Endothelial cell of umbilical vein (primary cell): Measurements from ENCODE around the gene CTSH. TPM values are rescaled to one million over a fixed set of nuclear protein-coding genes. Genes with fewer than 3 reads are reported as not detected.

ENCODE experiments used
- BruUV-seq: library from RNA; stranded (reverse); fragments of 400-500 nt; replicated peaks from 2 replicates; lab custom pipeline; 2021; lab: Mats Ljungman, UMichigan
- CTCF ChIA-PET: fragments of 300-600, 350-600 bp; sonication (Branson Sonifier 250); formaldehyde crosslinking; loops from one replicate; lab custom pipeline; 2021; ENCODE audit warnings: antibody characterized with exemption, inconsistent platforms; lab: Charles Lee
- POLR2A ChIA-PET: fragments of 300-600, 350-600 bp; sonication (Branson Sonifier 250); formaldehyde crosslinking; loops from one replicate; lab custom pipeline; 2021; ENCODE audit warnings: antibody characterized with exemption, inconsistent platforms; lab: Charles Lee
- DNase-seq: peaks from one replicate; pipeline ENCODE4 v3.0.0-alpha.2; 2011; ENCODE audit warnings: low read depth, low spot score
- FAIRE-seq: peaks from 2 replicates; lab custom pipeline; 2011; peaks lifted over from hg19 to GRCh38; lab: Jason Lieb, UNC
- H2AFZ ChIP-seq: 2 replicates; pipeline ENCODE4 v1.6.0; 2012; ENCODE audit warnings: low read depth, low read length, control low read depth, inconsistent platforms
- H3K27ac ChIP-seq: 2 replicates; pipeline ENCODE4 v1.5.1; 2011; ENCODE audit warnings: low read depth, mild to moderate bottlenecking, control low read depth, low read length, moderate library complexity; ENCODE audit not compliant: insufficient read depth
- H3K27me3 ChIP-seq, 2 experiments: 2 replicates each; pipeline versions ENCODE4 v1.6.0 to v1.6.1; 2011; ENCODE audit warnings: low read length in 2 of 2, mixed read lengths in 1 of 2; ENCODE audit not compliant: control insufficient read depth in 2 of 2, insufficient read depth in 2 of 2
- H3K36me3 ChIP-seq, 2 experiments: 2 replicates in 1 of 2; 3 replicates in 1 of 2; pipeline ENCODE4 v1.5.1; 2011; ENCODE audit warnings: low read length in 2 of 2, mild to moderate bottlenecking in 1 of 2, moderate library complexity in 1 of 2; ENCODE audit not compliant: control insufficient read depth in 2 of 2, insufficient read depth in 2 of 2; ENCODE audit errors: extremely low read depth in 1 of 2
- H3K4me1 ChIP-seq: 3 replicates; pipeline ENCODE4 v1.5.1; 2011; ENCODE audit warnings: mild to moderate bottlenecking, low read length; ENCODE audit not compliant: control insufficient read depth, insufficient read depth; ENCODE audit errors: extremely low read depth
- H3K4me2 ChIP-seq: 2 replicates; pipeline ENCODE4 v1.6.1; 2011; ENCODE audit warnings: low read length, control low read depth, mixed read lengths; ENCODE audit not compliant: insufficient read depth
- H3K4me3 ChIP-seq, 3 experiments: fragments of 200-600 bp in 1 of 3; sonication (generic), shearing (Covaris generic) in 1 of 3; replicated peaks in 1 of 3; 2 replicates each; pipeline ENCODE4 v1.5.1; 2011 to 2016; ENCODE audit warnings: control low read depth in 3 of 3, low read length in 3 of 3, mild to moderate bottlenecking in 2 of 3, inconsistent platforms in 1 of 3, low read depth in 1 of 3, moderate library complexity in 1 of 3; ENCODE audit not compliant: insufficient read depth in 1 of 3
- H3K79me2 ChIP-seq: 2 replicates; pipeline ENCODE4 v1.6.0; 2012; ENCODE audit warnings: low read length, inconsistent platforms; ENCODE audit not compliant: control insufficient read depth, insufficient read depth
- H3K9ac ChIP-seq: replicated peaks from 2 replicates; pipeline ENCODE3; 2011; ENCODE audit warnings: low read length, control low read depth; ENCODE audit not compliant: insufficient read depth; ENCODE audit errors: extremely low read depth
- H3K9me1 ChIP-seq: replicated peaks from 3 replicates; pipeline ENCODE4 v1.6.0; 2011; ENCODE audit warnings: mild to moderate bottlenecking, low read length; ENCODE audit not compliant: control insufficient read depth, insufficient read depth; ENCODE audit errors: extremely low read depth
- H3K9me3 ChIP-seq: replicated peaks from 2 replicates; pipeline ENCODE4 v1.5.1; 2012; ENCODE audit warnings: low read length, inconsistent platforms; ENCODE audit not compliant: control insufficient read depth, insufficient read depth
- H4K20me1 ChIP-seq: replicated peaks from 2 replicates; pipeline ENCODE3; 2011; ENCODE audit warnings: mild to moderate bottlenecking, low read length; ENCODE audit not compliant: control insufficient read depth, insufficient read depth; ENCODE audit errors: extremely low read depth
- CTCF ChIP-seq, 2 donors: IDR thresholded peaks; 1 replicate in 1 of 2; 2 replicates in 1 of 2; pipeline ENCODE4 v1.5.1; 2011; ENCODE audit warnings: low read length in 2 of 2, mild to moderate bottlenecking in 2 of 2, moderate library complexity in 2 of 2, control low read depth in 1 of 2, inconsistent platforms in 1 of 2, low read depth in 1 of 2; ENCODE audit not compliant: insufficient read depth in 1 of 2; ENCODE audit errors: extremely low read depth in 1 of 2
- EZH2 ChIP-seq: IDR thresholded peaks from 2 replicates; pipeline ENCODE4 v1.6.1; 2012; ENCODE audit warnings: borderline replicate concordance, low read depth, mild to moderate bottlenecking, moderate library complexity, low read length, inconsistent platforms; ENCODE audit not compliant: severe bottlenecking
- FOS ChIP-seq: IDR thresholded peaks from 2 replicates; pipeline ENCODE4 v1.6.1; 2011; ENCODE audit warnings: mild to moderate bottlenecking, low read length, moderate library complexity, borderline replicate concordance; ENCODE audit not compliant: insufficient read depth
- GATA2 ChIP-seq: IDR thresholded peaks from 2 replicates; pipeline ENCODE4 v1.7.0; 2011; ENCODE audit warnings: low read depth, mild to moderate bottlenecking, moderate library complexity, mixed read lengths, low read length; ENCODE audit not compliant: insufficient read length, insufficient read depth
- JUN ChIP-seq: IDR thresholded peaks from 2 replicates; pipeline ENCODE4 v1.6.1; 2011; ENCODE audit warnings: borderline replicate concordance, low read depth; ENCODE audit not compliant: insufficient read length, insufficient read depth
- MAX ChIP-seq: IDR thresholded peaks from 2 replicates; pipeline ENCODE4 v1.6.1; 2011; ENCODE audit not compliant: insufficient read depth, insufficient read length
- MYC ChIP-seq: IDR thresholded peaks from one replicate; pipeline ENCODE4 v1.6.1; 2011; ENCODE audit warnings: mild to moderate bottlenecking, low read depth, low read length
- POLR2A ChIP-seq: IDR thresholded peaks from 2 replicates; pipeline ENCODE4 v1.6.1; 2012; ENCODE audit warnings: low read depth, mild to moderate bottlenecking, control low read depth, low read length
- POLR2AphosphoS5 ChIP-seq: IDR thresholded peaks from 2 replicates; pipeline ENCODE4 v1.6.1; 2012; ENCODE audit warnings: low read depth, mild to moderate bottlenecking, control low read depth, low read length, moderate library complexity; ENCODE audit not compliant: insufficient read depth
- dilution Hi-C: fragments of 300-500 bp; cut with MboI; formaldehyde crosslinking; loops from one replicate; pipeline ENCODE4 v1.15.0; 2019; ENCODE audit warnings: low sequenced_read_pairs; ENCODE audit not compliant: extremely low pct_ligation_motif_present
- intact Hi-C: fragments of 100-400 bp; cut with micrococcal nuclease; formaldehyde crosslinking; loops from one replicate; pipeline ENCODE4 v1.10.0; 2022
- polyA plus RNA-seq, 4 experiments: library from polyadenylated mRNA; depleted of rRNA in 3 of 4; stranded (reverse) in 3 of 4; unstranded in 1 of 4; fragments of >200 nt; gene quantifications; 2 replicates each; pipeline versions ENCODE4 v1.2.1 to v1.2.3, GENCODE V29; 2011 to 2012; ENCODE audit warnings: missing spikeins in 1 of 4
- total RNA-seq: library from RNA; stranded (reverse); gene quantifications from 2 replicates; pipeline ENCODE4 v1.2.3, GENCODE V29; 2021

Gene CTSH
- total and polyA plus RNA-seq, 2 donors (not counting 3 experiments of a cell fraction or from before 2014, with no cell fraction given) = 7.0 to 7.4 TPM

GRCh38 chr15:78942741-78943140, 2.1 kb downstream of the CTSH start:
- dilution Hi-C loops = no loop called here
- no peaks in the 10 kb centered on the region for H3K9me3 ChIP-seq

More at GRCh38 chr15:78942741-78943140, 2.1 kb downstream of the CTSH start:
- Histone ChIP-seq H3K4me3 (no peak overlapping the region), H3K79me2 (no peaks in the 10 kb centered on the region), H2AFZ (no peak overlapping the region), H4K20me1 (no peaks in the 10 kb centered on the region), H3K27ac (no peak overlapping the region), H3K9ac (no peak overlapping the region), H3K4me2 (no peak overlapping the region), H3K4me1 (peaks cover 5% of the 10 kb centered on the region), H3K27me3 (peaks cover 10 to 11% of the 10 kb centered on the region in 2 experiments), H3K9me1 (no peaks in the 10 kb centered on the region), H3K36me3 (no peaks in the 10 kb centered on the region)
- TF ChIP-seq GATA2 = no peak
- TF ChIP-seq POLR2A = no peak
- TF ChIP-seq MAX = no peak
- TF ChIP-seq MYC = no peak
- TF ChIP-seq FOS = no peak
- no peak for TF ChIP-seq EZH2
- no peak for TF ChIP-seq CTCF (IDR thresholded peaks at IDR 0.05; ENCODE audit: extremely low read depth in 1 of 2, insufficient read depth in 1 of 2, low read depth in 1 of 2, low read length in 2 of 2)
- TF ChIP-seq POLR2AphosphoS5 = no peak
- no peak for TF ChIP-seq JUN
- DNase-seq = no peak
- BruUV-seq = no TSS peak
- CTCF ChIA-PET = interaction anchor here (1.2 kb wide), 1 partner anchor 242 kb away, joined by 4 read pairs; no protein-coding TSS in a partner anchor
- intact Hi-C loops = no loop called here
- FAIRE-seq = no peak
- POLR2A ChIA-PET = no interaction called here
